ENCODE data around the gene SCARF2. TPM values are rescaled to one million over a fixed set of nuclear protein-coding genes. Genes with fewer than 3 reads are reported as not detected.

The SCARF2 gene
- total and polyA plus RNA-seq, 2 donors (not counting 1 experiment from before 2014, with no cell fraction given): 0.86 to 1.3 TPM

DNA sequence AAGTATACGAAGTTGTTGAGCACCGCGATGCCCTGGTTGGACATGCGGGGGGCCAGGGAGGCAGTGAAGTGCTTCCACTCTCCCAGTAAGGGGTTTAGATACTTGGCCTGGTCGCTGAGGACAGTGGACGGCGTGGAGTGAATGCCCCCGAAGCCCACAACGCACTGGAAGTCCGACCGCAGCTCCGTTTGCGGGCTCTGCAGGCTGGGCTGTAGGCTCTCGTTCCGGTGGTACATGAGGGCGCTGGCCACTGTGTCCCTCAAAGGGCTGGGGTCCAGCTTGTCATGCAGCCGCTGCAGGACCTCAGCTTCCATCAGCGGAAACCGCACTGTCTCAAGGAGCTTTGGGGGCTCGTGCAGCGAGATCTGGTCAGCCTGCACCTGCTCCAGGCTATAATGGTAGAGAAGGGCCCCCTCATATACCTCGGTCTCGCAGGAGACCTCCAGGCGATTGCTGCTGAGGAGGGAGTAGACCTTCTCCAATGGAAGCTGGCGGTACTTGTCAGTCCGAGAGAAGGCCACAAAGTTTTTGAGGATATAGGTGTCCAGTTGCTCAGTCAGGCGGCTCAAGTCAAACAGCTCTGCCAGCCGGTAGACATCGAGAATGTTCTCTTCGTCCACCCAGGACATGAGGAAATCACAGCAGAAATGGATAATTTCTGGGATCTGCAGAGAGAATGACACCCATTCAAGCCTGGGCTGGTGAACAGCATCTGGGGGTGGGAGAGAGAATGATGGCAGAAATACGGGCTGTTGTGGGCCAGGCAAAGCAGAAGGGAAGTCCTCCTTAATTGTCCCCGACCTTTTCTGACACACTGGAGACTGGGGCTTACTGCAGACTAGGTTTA is 27.5 kb upstream of the SCARF2 start:
- TF ChIP-seq EZH2 (IDR thresholded peaks at IDR 0.05; ENCODE audit: borderline replicate concordance, insufficient read depth, low read depth, low read length, poor library complexity, severe bottlenecking): no peak
- TF ChIP-seq, protein P1, sequence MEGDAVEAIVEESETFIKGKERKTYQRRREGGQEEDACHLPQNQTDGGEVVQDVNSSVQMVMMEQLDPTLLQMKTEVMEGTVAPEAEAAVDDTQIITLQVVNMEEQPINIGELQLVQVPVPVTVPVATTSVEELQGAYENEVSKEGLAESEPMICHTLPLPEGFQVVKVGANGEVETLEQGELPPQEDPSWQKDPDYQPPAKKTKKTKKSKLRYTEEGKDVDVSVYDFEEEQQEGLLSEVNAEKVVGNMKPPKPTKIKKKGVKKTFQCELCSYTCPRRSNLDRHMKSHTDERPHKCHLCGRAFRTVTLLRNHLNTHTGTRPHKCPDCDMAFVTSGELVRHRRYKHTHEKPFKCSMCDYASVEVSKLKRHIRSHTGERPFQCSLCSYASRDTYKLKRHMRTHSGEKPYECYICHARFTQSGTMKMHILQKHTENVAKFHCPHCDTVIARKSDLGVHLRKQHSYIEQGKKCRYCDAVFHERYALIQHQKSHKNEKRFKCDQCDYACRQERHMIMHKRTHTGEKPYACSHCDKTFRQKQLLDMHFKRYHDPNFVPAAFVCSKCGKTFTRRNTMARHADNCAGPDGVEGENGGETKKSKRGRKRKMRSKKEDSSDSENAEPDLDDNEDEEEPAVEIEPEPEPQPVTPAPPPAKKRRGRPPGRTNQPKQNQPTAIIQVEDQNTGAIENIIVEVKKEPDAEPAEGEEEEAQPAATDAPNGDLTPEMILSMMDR (IDR thresholded peaks at IDR 0.05): no peak
- intact Hi-C loops (cut with micrococcal nuclease): loop anchor here (1.0 kb wide), 1 partner anchor 30 kb away; the partner anchor contains the start of gene KLHL22
- Histone ChIP-seq H2AFZ (ENCODE audit: insufficient read depth, low read depth, low read length, poor library complexity, severe bottlenecking) (peak overlapping the region; percentile 70), H3K9me3 (ENCODE audit: control extremely low read depth in 1 of 3, control insufficient read depth in 2 of 3, insufficient read depth in 1 of 3, low read length in 2 of 3) (peaks cover 0 to 19% (median 0%) of the 10 kb centered on the region in 3 donors), H3K9ac (ENCODE audit: low read length) (peak overlapping the region; percentile 45), H3K36me3 (replicated peaks in 1 of 2; ENCODE audit: control extremely low read depth in 1 of 2, control insufficient read depth in 1 of 2, extremely low read depth in 1 of 2, insufficient read depth in 2 of 2, low read length in 1 of 2) (peaks cover 0 to 24% of the 10 kb centered on the region in 2 experiments), H3K4me2 (replicated peaks; ENCODE audit: low read depth, low read length, poor library complexity, severe bottlenecking) (peak overlapping the region; percentile 71), H3K27me3 (replicated peaks in 1 of 4; ENCODE audit: control extremely low read depth in 1 of 4, control insufficient read depth in 3 of 4, insufficient read depth in 4 of 4, low read length in 3 of 4) (no peaks in the 10 kb centered on the region), H4K20me1 (ENCODE audit: control insufficient read depth, insufficient read depth, low read length, poor library complexity, severe bottlenecking) (no peaks in the 10 kb centered on the region), H3K4me3 (ENCODE audit: control extremely low read depth in 1 of 5, extremely low read depth in 1 of 5, insufficient read depth in 1 of 5, low read depth in 2 of 5, low read length in 4 of 5) (peak overlapping the region in 1 of 5 experiments; percentile 20), H3K27ac (ENCODE audit: low read length in 2 of 2) (peak overlapping the region; percentile 87 to 89), H3K79me2 (ENCODE audit: control insufficient read depth, insufficient read depth, low read length) (peaks cover 13% of the 10 kb centered on the region), H3K4me1 (ENCODE audit: control insufficient read depth in 2 of 2, insufficient read depth in 2 of 2, low read length in 2 of 2) (peaks cover 35 to 38% of the 10 kb centered on the region in 2 donors)
- H3K27ac Mint-ChIP-seq: peak overlapping the region; percentile 100
- ATAC-seq (ENCODE audit: low read depth) (no peak), DNase-seq (no peak)
- 98% methylated on average over 29 of the region's 32 CpGs for WGBS (ENCODE audit: insufficient coverage)
- ChIA-PET POLR2A (interaction anchor here (1.6 to 2.4 kb wide), 3 partner anchors 30 to 47 kb away, joined by 7 to 13 read pairs (median 11); partner anchors contain the start of genes KLHL22 and MED15), CTCF (interaction anchor here (1.3 to 3.7 kb wide), 5 partner anchors 9 to 47 kb away, joined by 7 to 35 read pairs (median 9); partner anchors contain the start of gene MED15)
- H3K4me3 Mint-ChIP-seq: peak overlapping the region; percentile 80
- H3K27me3 Mint-ChIP-seq: no peaks in the 10 kb centered on the region
- H3K9me3 Mint-ChIP-seq (ENCODE audit: insufficient read depth): no peaks in the 10 kb centered on the region
- H3K4me1 Mint-ChIP-seq: peaks cover 49% of the 10 kb centered on the region

Data from B cell (primary cell).